IMR-90 (cell line): ENCODE data around the gene SLIT3. TPM values are rescaled to one million over a fixed set of nuclear protein-coding genes. Genes with fewer than 3 reads are reported as not detected.

ENCODE experiments used
- ATAC-seq: fragments of 200-7000 bp; cut with Tn5 transposase; 2 replicates; pipeline ENCODE4 v1.9.1; 2020; ENCODE audit warnings: low read depth, mild to moderate bottlenecking, moderate library complexity
- BruUV-seq: library from RNA; stranded (reverse); fragments of 400-500 nt; replicated peaks from 2 replicates; lab custom pipeline; 2021; lab: Mats Ljungman, UMichigan
- CTCF ChIA-PET: fragments of 300-600 bp; formaldehyde crosslinking; extraction: SDS; loops from one replicate; lab custom pipeline; 2021; ENCODE audit warnings: antibody characterized with exemption; lab: Yijun Ruan, JAX
- POLR2A ChIA-PET: fragments of 300-600 bp; sonication (Branson Sonifier 250); formaldehyde crosslinking; loops from one replicate; lab custom pipeline; 2022; ENCODE audit warnings: antibody characterized with exemption; ENCODE audit not compliant: unreplicated experiment; lab: Charles Lee
- DNase-seq: peaks from one replicate; pipeline ENCODE4 v3.0.0; 2013
- H2AFZ ChIP-seq: replicated peaks from 2 replicates; pipeline ENCODE3; 2013; ENCODE audit warnings: low read length, mild to moderate bottlenecking; ENCODE audit not compliant: poor library complexity
- H2AK5ac ChIP-seq: 2 replicates; pipeline ENCODE4 v1.6.1; 2013; ENCODE audit warnings: low read depth, low read length, inconsistent platforms
- H2AK9ac ChIP-seq: replicated peaks from 2 replicates; pipeline ENCODE3; 2013; ENCODE audit warnings: mild to moderate bottlenecking, low read depth, low read length, moderate library complexity; ENCODE audit not compliant: poor library complexity
- H2BK120ac ChIP-seq: 2 replicates; pipeline ENCODE4 v1.6.1; 2013; ENCODE audit warnings: low read depth, low read length, inconsistent platforms
- H2BK15ac ChIP-seq: 3 replicates; pipeline ENCODE4 v1.6.1; 2013; ENCODE audit warnings: low read depth, low read length, inconsistent platforms
- H2BK20ac ChIP-seq: 2 replicates; pipeline ENCODE4 v1.6.1; 2013; ENCODE audit warnings: low read depth, mild to moderate bottlenecking, inconsistent platforms, low read length, moderate library complexity
- H2BK5ac ChIP-seq: 2 replicates; pipeline ENCODE4 v1.6.1; 2013; ENCODE audit warnings: mild to moderate bottlenecking, low read depth, low read length, inconsistent platforms; ENCODE audit not compliant: poor library complexity, severe bottlenecking
- H3K14ac ChIP-seq: replicated peaks from 2 replicates; pipeline ENCODE4 v1.6.1; 2013; ENCODE audit warnings: low read depth, low read length, inconsistent platforms
- H3K18ac ChIP-seq: 2 replicates; pipeline ENCODE4 v1.6.1; 2013; ENCODE audit warnings: low read depth, low read length, control low read depth
- H3K23ac ChIP-seq: 2 replicates; pipeline ENCODE4 v1.6.1; 2013; ENCODE audit warnings: low read depth, low read length, inconsistent platforms
- H3K27ac ChIP-seq: 2 replicates; pipeline ENCODE4 v1.5.1; 2013; ENCODE audit warnings: mild to moderate bottlenecking, control low read depth, low read length; ENCODE audit not compliant: insufficient read depth
- H3K27me3 ChIP-seq: 2 replicates; pipeline ENCODE4 v1.6.1; 2013; ENCODE audit warnings: low read length; ENCODE audit not compliant: control insufficient read depth, insufficient read depth
- H3K36me3 ChIP-seq: 2 replicates; pipeline ENCODE4 v1.6.1; 2013; ENCODE audit warnings: low read length, mixed read lengths; ENCODE audit not compliant: control insufficient read depth, insufficient read depth
- H3K4ac ChIP-seq: 2 replicates; pipeline ENCODE4 v1.6.1; 2013; ENCODE audit warnings: low read depth, low read length, inconsistent platforms
- H3K4me1 ChIP-seq: 2 replicates; pipeline ENCODE4 v1.6.1; 2013; ENCODE audit warnings: low read length, mixed read lengths; ENCODE audit not compliant: control insufficient read depth, insufficient read depth
- H3K4me2 ChIP-seq: 2 replicates; pipeline ENCODE4 v1.6.1; 2013; ENCODE audit warnings: low read depth, mild to moderate bottlenecking, control low read depth, low read length, moderate library complexity
- H3K4me3 ChIP-seq: 2 replicates; pipeline ENCODE4 v1.5.1; 2013; ENCODE audit warnings: low read depth, mild to moderate bottlenecking, control low read depth, low read length, moderate library complexity; ENCODE audit not compliant: insufficient read depth
- H3K56ac ChIP-seq: 2 replicates; pipeline ENCODE4 v1.6.1; 2013; ENCODE audit warnings: low read length, inconsistent platforms; ENCODE audit not compliant: insufficient read depth; ENCODE audit errors: extremely low read depth
- H3K79me1 ChIP-seq, 2 experiments: 2 replicates each; pipeline ENCODE4 v1.6.1; 2013; ENCODE audit warnings: low read length in 2 of 2, inconsistent platforms in 1 of 2, low read depth in 1 of 2
- H3K9ac ChIP-seq: 2 replicates; pipeline ENCODE4 v1.6.1; 2013; ENCODE audit warnings: low read depth, low read length, control low read depth
- H3K9me1 ChIP-seq: 2 replicates; pipeline ENCODE4 v1.6.1; 2013; ENCODE audit warnings: low read length, inconsistent platforms; ENCODE audit not compliant: insufficient read depth
- H3K9me3 ChIP-seq: 2 replicates; pipeline ENCODE4 v1.6.1; 2013; ENCODE audit warnings: low read length; ENCODE audit not compliant: control insufficient read depth, insufficient read depth
- H4K20me1 ChIP-seq: 2 replicates; pipeline ENCODE4 v1.6.1; 2013; ENCODE audit warnings: low read length, inconsistent platforms; ENCODE audit not compliant: insufficient read depth
- H4K5ac ChIP-seq: 2 replicates; pipeline ENCODE4 v1.6.1; 2013; ENCODE audit warnings: mild to moderate bottlenecking, low read depth, low read length, control low read depth
- H4K8ac ChIP-seq, 2 experiments: 2 replicates each; pipeline ENCODE4 v1.6.1; 2013; ENCODE audit warnings: low read depth in 2 of 2, low read length in 2 of 2, control low read depth in 1 of 2, inconsistent platforms in 1 of 2
- H4K91ac ChIP-seq: 2 replicates; pipeline ENCODE4 v1.6.1; 2013; ENCODE audit warnings: low read depth, low read length, inconsistent platforms; ENCODE audit not compliant: insufficient read depth
- CTCF ChIP-seq: conservative IDR thresholded peaks from 2 replicates; pipeline ENCODE4 v1.5.1; 2012; ENCODE audit warnings: mild to moderate bottlenecking, low read depth, low read length, improper control_type of control experiment
- RAD21 ChIP-seq: IDR thresholded peaks from 2 replicates; pipeline ENCODE4 v1.6.1; 2012; ENCODE audit warnings: low read length, improper control_type of control experiment
- WGBS, 2 experiments: methylation state at CpG; one replicate each; pipeline versions ENCODE4 v1.1.5 to v1.1.7; 2013; ENCODE audit warnings: missing lambda C conversion rate in 2 of 2; ENCODE audit not compliant: insufficient read length in 1 of 2; ENCODE audit errors: extremely low coverage in 2 of 2; 5-methylcytosine and 5-hydroxymethylcytosine counted together
- dilution Hi-C: fragments of 300-500 bp; cut with HindIII; formaldehyde crosslinking; loops from one replicate; pipeline ENCODE4 v1.14.3; 2018; ENCODE audit warnings: low sequenced_read_pairs; ENCODE audit not compliant: unreplicated experiment
- in situ Hi-C: fragments of 300-500 bp; cut with MboI; formaldehyde crosslinking; loops from 3 replicates; pipeline ENCODE4 v1.14.3; 2019; ENCODE audit warnings: low sequenced_read_pairs, inconsistent platforms, mixed read lengths
- intact Hi-C: fragments of 100-400 bp; cut with micrococcal nuclease; formaldehyde crosslinking; loops from 2 replicates; pipeline ENCODE4 v1.10.0; 2022
- polyA plus RNA-seq, 3 experiments: library from polyadenylated mRNA; depleted of rRNA; stranded (reverse); fragments of >200 nt; gene quantifications; 2 replicates each; pipeline ENCODE4 v1.2.3, GENCODE V29; 2012; ENCODE audit warnings: low replicate concordance in 1 of 3
- total RNA-seq: library from RNA; depleted of rRNA; stranded (reverse); fragments of >200 nt; gene quantifications from 2 replicates; pipeline ENCODE4 v1.2.3, GENCODE V29; 2012

Gene SLIT3
- total and polyA plus RNA-seq, 2 of the 4 experiments (the other 2 are of a cell fraction), result 0.18 to 0.50 TPM

DNA sequence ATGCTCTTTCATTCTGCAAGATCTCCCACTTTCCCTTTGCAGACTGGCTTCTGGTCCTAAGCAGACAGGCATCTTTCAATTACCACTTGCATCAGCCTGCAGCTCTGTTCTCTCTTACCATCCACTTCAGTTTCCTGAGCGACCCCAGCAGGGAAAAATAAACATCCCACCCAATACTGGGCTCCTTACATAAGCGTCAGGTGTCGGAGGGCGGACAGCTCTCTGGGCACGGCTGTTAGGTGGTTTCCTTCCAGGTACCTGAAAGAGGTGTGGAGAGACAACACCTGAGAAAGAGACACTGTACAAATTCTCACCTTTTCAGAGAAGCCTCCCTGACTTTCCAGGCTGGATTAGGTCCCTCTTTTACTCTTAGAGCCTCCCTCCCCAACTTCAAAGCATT is 576.7 kb downstream of the SLIT3 start:
- dilution Hi-C loops, result no loop called here
- CTCF ChIA-PET, result interaction anchor here (0.6 kb wide), 1 partner anchor 15 kb away, joined by 4 read pairs; no protein-coding TSS in a partner anchor

More for the DNA sequence above, 576.7 kb downstream of the SLIT3 start:
- Histone ChIP-seq H3K23ac (no peak overlapping the region), H4K20me1 (no peaks in the 10 kb centered on the region), H3K4me1 (no peaks in the 10 kb centered on the region), H2BK20ac (no peak overlapping the region), H3K14ac (no peak overlapping the region), H4K8ac (no peak overlapping the region), H3K79me1 (no peaks in the 10 kb centered on the region), H3K9me3 (no peaks in the 10 kb centered on the region), H3K56ac (no peak overlapping the region), H2BK120ac (no peak overlapping the region), H2AK5ac (no peak overlapping the region), H3K4me3 (no peak overlapping the region), H3K27ac (no peak overlapping the region), H3K36me3 (no peaks in the 10 kb centered on the region), H3K4ac (no peak overlapping the region), H2BK15ac (no peak overlapping the region), H3K4me2 (no peak overlapping the region), H3K9ac (no peak overlapping the region), H4K91ac (no peak overlapping the region), H3K18ac (no peak overlapping the region), H4K5ac (no peak overlapping the region), H2AFZ (no peak overlapping the region), H3K9me1 (no peaks in the 10 kb centered on the region), H2AK9ac (no peak overlapping the region), H3K27me3 (no peaks in the 10 kb centered on the region), H2BK5ac (no peak overlapping the region)
- no peak for TF ChIP-seq CTCF
- TF ChIP-seq RAD21, result no peak
- DNase-seq (no peak), ATAC-seq (no peak)
- POLR2A ChIA-PET, result no interaction called here
- in situ Hi-C loops (no loop called here), intact Hi-C loops (no loop called here)
- BruUV-seq, result no TSS peak
- no CpG with 5 or more reads among the region's 5 CpGs for WGBS, 2 experiments
